ENCODE results near the gene MICU2. TPM values are rescaled to one million over a fixed set of nuclear protein-coding genes. Genes with fewer than 3 reads are reported as not detected.

The MICU2 gene
- total RNA-seq, 1 experiment from 2014 or later, result 24.2 TPM

DNA sequence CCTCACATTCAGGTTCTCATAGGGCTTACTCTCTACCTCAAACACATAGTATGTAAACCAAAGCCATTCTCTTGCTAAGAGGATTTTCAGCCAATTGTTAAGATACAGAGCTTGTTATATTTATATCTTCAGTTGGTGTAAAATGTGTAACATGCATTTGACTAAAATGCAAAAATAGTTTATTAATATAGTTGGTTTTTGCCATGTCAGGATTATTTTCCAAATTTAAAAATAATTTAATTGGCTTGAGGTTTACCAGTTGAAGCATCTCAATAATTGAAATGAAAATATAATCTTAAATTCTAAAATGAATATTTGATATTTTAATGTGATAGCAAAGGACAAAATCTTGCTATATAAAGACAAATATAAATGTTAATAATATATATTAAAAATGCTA is 7.2 kb downstream of the MICU2 start:
- POLR2A ChIA-PET, result no interaction called here
- DNase-seq (ENCODE audit: low read depth, low spot score), result no peak
- Histone ChIP-seq H3K4me3 (ENCODE audit: low read depth in 2 of 2, low read length in 2 of 2) (no peak overlapping the region), H3K36me3 (ENCODE audit: control insufficient read depth, insufficient read depth, low read length) (no peaks in the 10 kb centered on the region), H3K4me1 (ENCODE audit: control insufficient read depth, insufficient read depth, low read length) (no peaks in the 10 kb centered on the region), H3K9me3 (ENCODE audit: control insufficient read depth, insufficient read depth, low read depth, low read length) (no peaks in the 10 kb centered on the region), H3K27me3 (ENCODE audit: control insufficient read depth, insufficient read depth, low read length) (no peaks in the 10 kb centered on the region), H3K27ac (ENCODE audit: low read length) (no peak overlapping the region)
- CTCF ChIA-PET, result no interaction called here
- intact Hi-C loops (cut with micrococcal nuclease; ENCODE audit: unreplicated experiment), result no loop called here
- TF ChIP-seq POLR2AphosphoS5 (IDR thresholded peaks at IDR 0.05; ENCODE audit: low read depth, low read length) (no peak), TCF7L2 (IDR thresholded peaks at IDR 0.05; ENCODE audit: low read depth, low read length) (no peak), SIN3A (IDR thresholded peaks at IDR 0.05; ENCODE audit: borderline replicate concordance, insufficient read depth, low read depth, low read length) (no peak)
- TF ChIP-seq, protein P1, sequence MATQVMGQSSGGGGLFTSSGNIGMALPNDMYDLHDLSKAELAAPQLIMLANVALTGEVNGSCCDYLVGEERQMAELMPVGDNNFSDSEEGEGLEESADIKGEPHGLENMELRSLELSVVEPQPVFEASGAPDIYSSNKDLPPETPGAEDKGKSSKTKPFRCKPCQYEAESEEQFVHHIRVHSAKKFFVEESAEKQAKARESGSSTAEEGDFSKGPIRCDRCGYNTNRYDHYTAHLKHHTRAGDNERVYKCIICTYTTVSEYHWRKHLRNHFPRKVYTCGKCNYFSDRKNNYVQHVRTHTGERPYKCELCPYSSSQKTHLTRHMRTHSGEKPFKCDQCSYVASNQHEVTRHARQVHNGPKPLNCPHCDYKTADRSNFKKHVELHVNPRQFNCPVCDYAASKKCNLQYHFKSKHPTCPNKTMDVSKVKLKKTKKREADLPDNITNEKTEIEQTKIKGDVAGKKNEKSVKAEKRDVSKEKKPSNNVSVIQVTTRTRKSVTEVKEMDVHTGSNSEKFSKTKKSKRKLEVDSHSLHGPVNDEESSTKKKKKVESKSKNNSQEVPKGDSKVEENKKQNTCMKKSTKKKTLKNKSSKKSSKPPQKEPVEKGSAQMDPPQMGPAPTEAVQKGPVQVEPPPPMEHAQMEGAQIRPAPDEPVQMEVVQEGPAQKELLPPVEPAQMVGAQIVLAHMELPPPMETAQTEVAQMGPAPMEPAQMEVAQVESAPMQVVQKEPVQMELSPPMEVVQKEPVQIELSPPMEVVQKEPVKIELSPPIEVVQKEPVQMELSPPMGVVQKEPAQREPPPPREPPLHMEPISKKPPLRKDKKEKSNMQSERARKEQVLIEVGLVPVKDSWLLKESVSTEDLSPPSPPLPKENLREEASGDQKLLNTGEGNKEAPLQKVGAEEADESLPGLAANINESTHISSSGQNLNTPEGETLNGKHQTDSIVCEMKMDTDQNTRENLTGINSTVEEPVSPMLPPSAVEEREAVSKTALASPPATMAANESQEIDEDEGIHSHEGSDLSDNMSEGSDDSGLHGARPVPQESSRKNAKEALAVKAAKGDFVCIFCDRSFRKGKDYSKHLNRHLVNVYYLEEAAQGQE (IDR thresholded peaks at IDR 0.05; ENCODE audit: insufficient read depth in 1 of 2, low read depth in 2 of 2, low read length in 1 of 2), result no peak
- TF ChIP-seq, protein P2, sequence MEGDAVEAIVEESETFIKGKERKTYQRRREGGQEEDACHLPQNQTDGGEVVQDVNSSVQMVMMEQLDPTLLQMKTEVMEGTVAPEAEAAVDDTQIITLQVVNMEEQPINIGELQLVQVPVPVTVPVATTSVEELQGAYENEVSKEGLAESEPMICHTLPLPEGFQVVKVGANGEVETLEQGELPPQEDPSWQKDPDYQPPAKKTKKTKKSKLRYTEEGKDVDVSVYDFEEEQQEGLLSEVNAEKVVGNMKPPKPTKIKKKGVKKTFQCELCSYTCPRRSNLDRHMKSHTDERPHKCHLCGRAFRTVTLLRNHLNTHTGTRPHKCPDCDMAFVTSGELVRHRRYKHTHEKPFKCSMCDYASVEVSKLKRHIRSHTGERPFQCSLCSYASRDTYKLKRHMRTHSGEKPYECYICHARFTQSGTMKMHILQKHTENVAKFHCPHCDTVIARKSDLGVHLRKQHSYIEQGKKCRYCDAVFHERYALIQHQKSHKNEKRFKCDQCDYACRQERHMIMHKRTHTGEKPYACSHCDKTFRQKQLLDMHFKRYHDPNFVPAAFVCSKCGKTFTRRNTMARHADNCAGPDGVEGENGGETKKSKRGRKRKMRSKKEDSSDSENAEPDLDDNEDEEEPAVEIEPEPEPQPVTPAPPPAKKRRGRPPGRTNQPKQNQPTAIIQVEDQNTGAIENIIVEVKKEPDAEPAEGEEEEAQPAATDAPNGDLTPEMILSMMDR (IDR thresholded peaks at IDR 0.05), result no peak
- ATAC-seq, result no peak
- BruUV-seq (replicated peaks), result no TSS peak
- in situ Hi-C loops (cut with HindIII; ENCODE audit: low pct_unique_long_range_greater_than_20kb, low sequenced_read_pairs), result no loop called here

DNA sequence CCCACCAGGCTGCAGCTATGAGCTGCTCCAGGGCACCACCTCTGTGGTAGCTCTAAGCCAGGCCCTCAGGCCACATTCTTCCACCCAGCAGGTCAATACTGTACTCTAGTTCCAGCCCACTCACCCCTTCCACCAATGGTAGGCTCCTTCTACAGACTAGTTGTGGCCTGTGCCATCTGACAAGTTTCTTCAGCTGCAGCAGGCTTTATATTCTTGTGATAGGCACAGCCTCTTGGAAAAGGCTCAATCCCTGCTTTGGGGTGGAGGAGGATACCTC is 8.5 kb downstream of the MICU2 start:
- in situ Hi-C loops (cut with HindIII; ENCODE audit: low pct_unique_long_range_greater_than_20kb, low sequenced_read_pairs), result no loop called here
- Histone ChIP-seq H3K4me1 (ENCODE audit: control insufficient read depth, insufficient read depth, low read length) (no peaks in the 10 kb centered on the region), H3K4me3 (ENCODE audit: low read depth in 2 of 2, low read length in 2 of 2) (no peak overlapping the region), H3K9me3 (ENCODE audit: control insufficient read depth, insufficient read depth, low read depth, low read length) (no peaks in the 10 kb centered on the region), H3K27ac (ENCODE audit: low read length) (no peak overlapping the region), H3K36me3 (ENCODE audit: control insufficient read depth, insufficient read depth, low read length) (no peaks in the 10 kb centered on the region), H3K27me3 (ENCODE audit: control insufficient read depth, insufficient read depth, low read length) (no peaks in the 10 kb centered on the region)
- DNase-seq (ENCODE audit: low read depth, low spot score) (no peak), ATAC-seq (no peak; the same call in 1 of the 2 replicates)
- TF ChIP-seq, protein P2 (IDR thresholded peaks at IDR 0.05), result no peak
- TF ChIP-seq, protein P1 (IDR thresholded peaks at IDR 0.05; ENCODE audit: insufficient read depth in 1 of 2, low read depth in 2 of 2, low read length in 1 of 2), result no peak
- TF ChIP-seq TCF7L2 (IDR thresholded peaks at IDR 0.05; ENCODE audit: low read depth, low read length) (no peak), SIN3A (IDR thresholded peaks at IDR 0.05; ENCODE audit: borderline replicate concordance, insufficient read depth, low read depth, low read length) (no peak), POLR2AphosphoS5 (IDR thresholded peaks at IDR 0.05; ENCODE audit: low read depth, low read length) (no peak)
- no TSS peak for BruUV-seq (replicated peaks)
- CTCF ChIA-PET, result no interaction called here
- POLR2A ChIA-PET, result no interaction called here
- intact Hi-C loops (cut with micrococcal nuclease; ENCODE audit: unreplicated experiment), result no loop called here
